Endothelial cell (in vitro differentiated cells): ENCODE data around the gene HUNK. TPM values are rescaled to one million over a fixed set of nuclear protein-coding genes. Genes with fewer than 3 reads are reported as not detected.

ENCODE experiments used
- DNase-seq: peaks from one replicate; pipeline ENCODE4 v3.0.0; 2021; ENCODE audit warnings: low spot score
- H3K27ac Mint-ChIP-seq: one replicate; pipeline ENCODE4 v1.8.0; 2021; ENCODE audit warnings: mixed read lengths, inconsistent platforms; ENCODE audit not compliant: unreplicated experiment
- H3K27me3 Mint-ChIP-seq: one replicate; pipeline ENCODE4 v1.8.0; 2021; ENCODE audit warnings: mild to moderate bottlenecking, moderate library complexity, mixed read lengths, inconsistent platforms; ENCODE audit not compliant: unreplicated experiment
- H3K36me3 Mint-ChIP-seq: one replicate; pipeline ENCODE4 v1.8.0; 2021; ENCODE audit warnings: mild to moderate bottlenecking, low read depth, mixed read lengths, inconsistent platforms; ENCODE audit not compliant: unreplicated experiment
- H3K4me1 Mint-ChIP-seq: one replicate; pipeline ENCODE4 v1.8.0; 2021; ENCODE audit warnings: mild to moderate bottlenecking, mixed read lengths, inconsistent platforms; ENCODE audit not compliant: unreplicated experiment
- H3K4me3 Mint-ChIP-seq: one replicate; pipeline ENCODE4 v1.8.0; 2021; ENCODE audit warnings: mild to moderate bottlenecking, mixed read lengths, inconsistent platforms; ENCODE audit not compliant: unreplicated experiment
- H3K9me3 Mint-ChIP-seq: one replicate; pipeline ENCODE4 v1.8.0; 2021; ENCODE audit warnings: mixed read lengths, inconsistent platforms; ENCODE audit not compliant: unreplicated experiment
- total RNA-seq: library from RNA; stranded (reverse); fragmentation: NEBNext Ultra II Directional; extraction: Animal tissue kit (Norgen Biotek cat#: 25700); gene quantifications from one replicate; pipeline ENCODE4 v1.2.1, GENCODE V29; 2021; ENCODE audit not compliant: unreplicated experiment
- TF ChIP-seq, protein P1 (sequence below): fragments of 200-600 bp; sonication (generic); IDR thresholded peaks from one replicate; pipeline ENCODE4 v1.5.0; 2021; ENCODE audit warnings: antibody characterized with exemption; ENCODE audit not compliant: unreplicated experiment

Gene HUNK
- total RNA-seq, 1 donor from 2014 or later: 19.3 TPM

DNA sequence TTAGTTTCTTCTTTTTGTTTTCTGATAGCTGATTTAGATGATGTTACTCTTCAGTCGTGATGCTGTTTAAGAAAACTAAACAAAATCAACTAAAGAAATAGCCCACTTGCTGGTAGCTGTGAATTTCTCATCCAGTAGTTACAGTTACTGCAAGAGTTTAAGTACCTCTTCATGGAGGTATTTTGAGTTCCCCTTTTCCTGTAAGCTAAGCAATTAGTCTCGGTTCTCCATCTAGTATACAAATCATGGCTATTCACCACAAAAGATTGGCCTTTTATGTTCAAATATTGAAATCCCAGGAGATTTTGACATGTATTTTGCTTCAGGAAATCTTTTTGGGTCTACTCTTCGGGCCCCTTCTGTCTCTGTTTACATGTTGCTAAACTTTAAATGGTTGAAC is 31.1 kb downstream of the HUNK start:
- no peaks in the 10 kb centered on the region for H3K36me3 Mint-ChIP-seq
- peaks cover 15% of the 10 kb centered on the region for H3K4me1 Mint-ChIP-seq
- no peak for DNase-seq
- H3K4me3 Mint-ChIP-seq: no peak overlapping the region
- peaks cover 3% of the 10 kb centered on the region for H3K27me3 Mint-ChIP-seq
- H3K9me3 Mint-ChIP-seq: no peaks in the 10 kb centered on the region
- H3K27ac Mint-ChIP-seq: no peak overlapping the region
- TF ChIP-seq, protein P1, sequence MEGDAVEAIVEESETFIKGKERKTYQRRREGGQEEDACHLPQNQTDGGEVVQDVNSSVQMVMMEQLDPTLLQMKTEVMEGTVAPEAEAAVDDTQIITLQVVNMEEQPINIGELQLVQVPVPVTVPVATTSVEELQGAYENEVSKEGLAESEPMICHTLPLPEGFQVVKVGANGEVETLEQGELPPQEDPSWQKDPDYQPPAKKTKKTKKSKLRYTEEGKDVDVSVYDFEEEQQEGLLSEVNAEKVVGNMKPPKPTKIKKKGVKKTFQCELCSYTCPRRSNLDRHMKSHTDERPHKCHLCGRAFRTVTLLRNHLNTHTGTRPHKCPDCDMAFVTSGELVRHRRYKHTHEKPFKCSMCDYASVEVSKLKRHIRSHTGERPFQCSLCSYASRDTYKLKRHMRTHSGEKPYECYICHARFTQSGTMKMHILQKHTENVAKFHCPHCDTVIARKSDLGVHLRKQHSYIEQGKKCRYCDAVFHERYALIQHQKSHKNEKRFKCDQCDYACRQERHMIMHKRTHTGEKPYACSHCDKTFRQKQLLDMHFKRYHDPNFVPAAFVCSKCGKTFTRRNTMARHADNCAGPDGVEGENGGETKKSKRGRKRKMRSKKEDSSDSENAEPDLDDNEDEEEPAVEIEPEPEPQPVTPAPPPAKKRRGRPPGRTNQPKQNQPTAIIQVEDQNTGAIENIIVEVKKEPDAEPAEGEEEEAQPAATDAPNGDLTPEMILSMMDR: no peak

GRCh38 chr21:31905503-31906451 is 33.0 kb downstream of the HUNK start:
- Mint-ChIP-seq H3K36me3 (no peaks in the 10 kb centered on the region), H3K27ac (peak overlapping the region; percentile 37)
- TF ChIP-seq, protein P1: no peak

GRCh38 chr21:31908106-31909031 is 35.5 kb downstream of the HUNK start:
- no peak for DNase-seq

More at GRCh38 chr21:31905503-31906451, 33.0 kb downstream of the HUNK start:
- Mint-ChIP-seq H3K4me3 (no peak overlapping the region), H3K27me3 (peaks cover 3% of the 10 kb centered on the region), H3K9me3 (no peaks in the 10 kb centered on the region), H3K4me1 (peaks cover 16% of the 10 kb centered on the region)
- DNase-seq: no peak

GRCh38 chr21:31909153-31910073 is 36.6 kb downstream of the HUNK start:
- H3K4me3 Mint-ChIP-seq: no peak overlapping the region
- H3K27ac Mint-ChIP-seq: no peak overlapping the region
- TF ChIP-seq, protein P1: no peak
- H3K9me3 Mint-ChIP-seq: no peaks in the 10 kb centered on the region
- DNase-seq: no peak
- H3K27me3 Mint-ChIP-seq: no peaks in the 10 kb centered on the region
- H3K36me3 Mint-ChIP-seq: peaks cover 6% of the 10 kb centered on the region
- H3K4me1 Mint-ChIP-seq: peaks cover 17% of the 10 kb centered on the region

More at GRCh38 chr21:31908106-31909031, 35.5 kb downstream of the HUNK start:
- H3K4me3 Mint-ChIP-seq: no peak overlapping the region
- H3K27me3 Mint-ChIP-seq: no peaks in the 10 kb centered on the region
- H3K27ac Mint-ChIP-seq: no peak overlapping the region
- H3K9me3 Mint-ChIP-seq: no peaks in the 10 kb centered on the region
- H3K4me1 Mint-ChIP-seq: peaks cover 17% of the 10 kb centered on the region
- TF ChIP-seq, protein P1: no peak
- H3K36me3 Mint-ChIP-seq: peaks cover 6% of the 10 kb centered on the region
